NCI-H2171 (cell line): ENCODE measurements around the gene UBP1.
"Not testable (repeated sequence)": the region's sequence is repeated elsewhere in the genome, so short reads cannot be mapped to it uniquely, and the experiment has no call there.

Experiments
- DNase-seq: peaks from one replicate; lab custom pipeline; 2025; lab: John Stamatoyannopoulos, UW

UBP1 gene

GRCh38 chr3:33433843-33434242 lies 6.4 kb downstream of the UBP1 start:
- no peak for DNase-seq

- no peak for DNase-seq
These were observed 9.6 kb downstream of the UBP1 start for GRCh38 chr3:33430571-33430970.

- no peak for DNase-seq
These were observed 10.1 kb downstream of the UBP1 start for GRCh38 chr3:33430061-33430460.

- not testable (repeated sequence) for DNase-seq
These were observed 10.9 kb downstream of the UBP1 start for GRCh38 chr3:33429306-33429705.

- no peak for DNase-seq
These were observed 11.5 kb downstream of the UBP1 start for GRCh38 chr3:33428734-33429133.

GRCh38 chr3:33426630-33427317 lies 13.4 kb downstream of the UBP1 start:
- no peak for DNase-seq

- no peak for DNase-seq
These were observed 14.1 kb downstream of the UBP1 start for GRCh38 chr3:33426068-33426467.

GRCh38 chr3:33425453-33425852 lies 14.8 kb downstream of the UBP1 start:
- DNase-seq: no peak

- DNase-seq: no peak
These were observed 15.4 kb downstream of the UBP1 start for GRCh38 chr3:33424606-33425452.

GRCh38 chr3:33420966-33421365 lies 19.2 kb downstream of the UBP1 start:
- DNase-seq: no peak

- DNase-seq: no peak
These were observed 20.3 kb downstream of the UBP1 start for GRCh38 chr3:33419948-33420347.

GRCh38 chr3:33417066-33417673 lies 23.0 kb downstream of the UBP1 start:
- no peak for DNase-seq

- DNase-seq: not testable (repeated sequence)
These were observed 29.4 kb downstream of the UBP1 start for GRCh38 chr3:33410816-33411215.

- DNase-seq: no peak
These were observed 36.4 kb downstream of the UBP1 start for GRCh38 chr3:33403756-33404155.

- no peak for DNase-seq
These were observed 37.3 kb downstream of the UBP1 start for GRCh38 chr3:33402936-33403335.

GRCh38 chr3:33401781-33402180 lies 38.4 kb downstream of the UBP1 start:
- no peak for DNase-seq

- no peak for DNase-seq
These were observed 41.8 kb downstream of the UBP1 start for GRCh38 chr3:33398410-33398809.

GRCh38 chr3:33395900-33396299 lies 44.3 kb downstream of the UBP1 start:
- no peak for DNase-seq

- no peak for DNase-seq
These were observed 45.7 kb downstream of the UBP1 start for GRCh38 chr3:33394403-33395054.

GRCh38 chr3:33392703-33393125 lies 47.5 kb downstream of the UBP1 start:
- DNase-seq: no peak

GRCh38 chr3:33392144-33392543 lies 48.1 kb downstream of the UBP1 start:
- DNase-seq: no peak

GRCh38 chr3:33391255-33391995 lies 48.8 kb downstream of the UBP1 start:
- no peak for DNase-seq
